SK-N-SH (cell line): ENCODE results near the gene SNCAIP.

Experiments used
- CTCF ChIP-seq: fragments of 200-600 bp; sonication (generic); IDR thresholded peaks from 2 replicates; pipeline ENCODE4 v1.6.1; 2017; ENCODE audit warnings: antibody characterized with exemption, mild to moderate bottlenecking, moderate library complexity
- USF2 ChIP-seq: fragments of 150-350 bp; IDR thresholded peaks from 2 replicates; pipeline ENCODE4 v1.6.1; 2017; ENCODE audit warnings: antibody characterized with exemption, low read length, low read depth, borderline replicate concordance

- TF ChIP-seq USF2 (no peak), CTCF (no peak)
Measured at GRCh38 chr5:122390154-122390553, 78.1 kb downstream of the SNCAIP start.
